ENCODE results near the gene ZNF800. TPM values are rescaled to one million over a fixed set of nuclear protein-coding genes. Genes with fewer than 3 reads are reported as not detected.
"Not testable (repeated sequence)": the region's sequence is repeated elsewhere in the genome, so short reads cannot be mapped to it uniquely, and the experiment has no call there.

ZNF800 gene, protein sequence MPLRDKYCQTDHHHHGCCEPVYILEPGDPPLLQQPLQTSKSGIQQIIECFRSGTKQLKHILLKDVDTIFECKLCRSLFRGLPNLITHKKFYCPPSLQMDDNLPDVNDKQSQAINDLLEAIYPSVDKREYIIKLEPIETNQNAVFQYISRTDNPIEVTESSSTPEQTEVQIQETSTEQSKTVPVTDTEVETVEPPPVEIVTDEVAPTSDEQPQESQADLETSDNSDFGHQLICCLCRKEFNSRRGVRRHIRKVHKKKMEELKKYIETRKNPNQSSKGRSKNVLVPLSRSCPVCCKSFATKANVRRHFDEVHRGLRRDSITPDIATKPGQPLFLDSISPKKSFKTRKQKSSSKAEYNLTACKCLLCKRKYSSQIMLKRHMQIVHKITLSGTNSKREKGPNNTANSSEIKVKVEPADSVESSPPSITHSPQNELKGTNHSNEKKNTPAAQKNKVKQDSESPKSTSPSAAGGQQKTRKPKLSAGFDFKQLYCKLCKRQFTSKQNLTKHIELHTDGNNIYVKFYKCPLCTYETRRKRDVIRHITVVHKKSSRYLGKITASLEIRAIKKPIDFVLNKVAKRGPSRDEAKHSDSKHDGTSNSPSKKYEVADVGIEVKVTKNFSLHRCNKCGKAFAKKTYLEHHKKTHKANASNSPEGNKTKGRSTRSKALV
- total RNA-seq: 33.2 TPM
- 10 to 100 TPM in 7 of 8 donors, 1 to 10 TPM in 1; 10.0 to 14.5 (median 11.4) TPM for polyA plus RNA-seq (ENCODE audit: insufficient read depth in 1 of 8, insufficient read length in 8 of 8, low replicate concordance in 1 of 8)
- long read RNA-seq, donor 1: 0 reads
- long read RNA-seq, donor 2, partial matches to known transcripts: 0 of 1 reads
- long read RNA-seq, donor 2, other reads (novel, unspliced or antisense): 0 of 1 reads
- long read RNA-seq, donor 3: 0 reads
- long read RNA-seq, donor 4: 0 reads
- long read RNA-seq, donor 5: 0 reads
- long read RNA-seq, donor 6, partial matches to known transcripts: 0 of 1 reads
- long read RNA-seq, donor 6, other reads (novel, unspliced or antisense): 0 of 1 reads
- long read RNA-seq, donor 7: 0 reads
- long read RNA-seq, donor 8: 0 reads
- long read RNA-seq, donor 9: 0 reads
- long read RNA-seq, donor 10, partial matches to known transcripts: 0 of 1 reads
- long read RNA-seq, donor 10, other reads (novel, unspliced or antisense): 0 of 1 reads
- long read RNA-seq, donor 11: 0 reads

DNA sequence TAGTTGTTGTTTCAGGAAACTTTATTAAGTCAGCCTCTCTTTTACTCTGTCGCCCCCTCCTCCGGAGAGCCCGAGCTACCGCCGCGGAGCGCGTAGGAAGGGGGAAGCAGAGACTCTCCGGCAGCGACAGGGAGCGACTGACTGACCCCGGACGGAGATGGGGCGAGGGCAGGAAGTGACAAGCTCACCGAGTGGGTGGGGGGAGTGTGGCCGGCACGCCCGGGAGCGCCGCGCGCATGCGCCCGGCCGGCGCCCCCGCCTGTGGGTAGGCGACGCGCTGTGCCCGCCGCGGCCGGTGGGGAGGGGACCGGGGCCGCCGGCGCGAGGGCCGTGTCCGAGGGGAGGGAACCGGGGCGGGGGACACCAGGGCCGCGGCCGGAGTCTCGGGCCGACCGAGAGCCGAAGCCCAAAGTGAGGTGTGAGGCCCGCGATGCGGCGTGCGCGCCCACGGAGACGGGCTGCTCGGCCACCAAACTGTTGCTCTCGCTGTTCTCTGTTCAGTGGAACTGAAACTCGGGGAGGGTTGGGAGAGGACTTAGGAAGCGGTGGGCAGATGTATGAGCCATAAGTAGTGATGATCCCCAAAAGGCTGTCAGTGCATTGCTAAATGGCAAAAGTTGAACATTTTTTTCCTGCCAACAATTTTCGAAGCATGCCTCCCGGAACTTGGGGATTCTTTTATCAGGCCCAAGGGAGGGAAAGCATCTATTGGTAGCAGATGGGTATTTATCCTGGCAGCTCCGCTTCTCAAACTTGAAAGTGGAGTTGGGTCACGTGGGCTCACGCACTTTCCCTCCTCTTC lies at the start of gene ZNF800:
TSS of gene ZNF800 (minus strand) at position 143 of the 802 bp plus-strand sequence. CDS start 1,151 bp downstream, outside the sequence.
- Histone ChIP-seq H3K9me3 (replicated peaks; ENCODE audit: control insufficient read depth, low read depth, low read length) (no peaks in the 10 kb centered on the region), H3K27ac (ENCODE audit: low read length) (peak within 1 kb of the TSS; percentile 96), H3K36me3 (ENCODE audit: control insufficient read depth, insufficient read depth, low read length) (no peaks in the 10 kb centered on the region), H3K4me3 (ENCODE audit: low read length) (peak within 1 kb of the TSS; percentile 91), H3K27me3 (ENCODE audit: control insufficient read depth, insufficient read depth, low read length) (peaks cover 2% of the 10 kb centered on the region), H3K4me1 (ENCODE audit: control insufficient read depth, insufficient read depth, low read length) (peaks cover 12% of the 10 kb centered on the region)
- under 1% methylated on average over 65 of the region's 67 CpGs for WGBS (ENCODE audit: insufficient coverage)
- DNase-seq: peak; percentile 96

DNA sequence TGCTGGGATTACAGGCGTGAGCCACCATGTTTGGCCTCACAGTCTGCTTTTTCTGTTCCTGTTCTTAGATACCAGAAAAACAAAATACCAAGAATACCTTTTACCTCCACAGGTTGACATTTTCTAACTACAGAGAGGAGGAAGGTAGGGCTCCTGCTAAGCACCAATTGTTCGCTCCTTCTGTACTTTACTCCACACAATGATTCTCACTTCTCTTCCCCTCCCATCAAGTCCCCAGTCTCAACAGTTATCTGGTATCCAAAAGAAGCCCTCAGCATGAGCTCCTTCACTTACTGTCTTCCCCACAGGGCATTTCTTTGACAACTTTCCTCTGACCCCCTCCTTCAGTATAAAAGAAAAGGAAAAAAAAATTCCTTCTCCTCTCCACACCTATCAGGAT lies 47.7 kb upstream of the ZNF800 start:
- Histone ChIP-seq H3K4me3 (ENCODE audit: low read length) (no peak overlapping the region), H3K4me1 (ENCODE audit: control insufficient read depth, insufficient read depth, low read length) (no peaks in the 10 kb centered on the region), H3K27ac (ENCODE audit: low read length) (no peak overlapping the region), H3K36me3 (ENCODE audit: control insufficient read depth, insufficient read depth, low read length) (no peaks in the 10 kb centered on the region), H3K27me3 (ENCODE audit: control insufficient read depth, insufficient read depth, low read length) (no peaks in the 10 kb centered on the region), H3K9me3 (replicated peaks; ENCODE audit: control insufficient read depth, low read depth, low read length) (no peaks in the 10 kb centered on the region)
- DNase-seq: no peak
- 80% methylated on average over 1 of the region's 2 CpGs for WGBS (ENCODE audit: insufficient coverage)

DNA sequence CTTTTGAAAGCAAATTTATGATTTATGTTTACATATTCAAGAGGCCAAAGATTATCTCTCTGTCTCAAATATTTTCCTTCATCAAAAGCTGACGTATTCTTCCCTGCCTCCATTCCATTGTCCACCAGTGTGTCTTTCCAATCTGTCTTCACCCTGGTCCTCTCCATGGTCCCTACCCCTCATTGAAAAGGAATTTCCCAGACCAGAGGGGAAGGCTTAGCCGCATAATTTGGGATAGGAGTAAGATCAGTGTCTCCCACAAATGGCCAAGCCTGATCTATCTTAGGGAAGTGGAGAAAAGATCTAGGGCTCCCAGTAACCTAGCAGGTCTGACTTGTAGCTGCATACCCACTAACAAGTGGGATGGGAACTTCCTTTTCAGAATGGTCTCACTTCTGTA lies 46.3 kb upstream of the ZNF800 start:
- H3K4me3 ChIP-seq (ENCODE audit: low read length): no peak overlapping the region
- no peaks in the 10 kb centered on the region for H3K4me1 ChIP-seq (ENCODE audit: control insufficient read depth, insufficient read depth, low read length)
- H3K9me3 ChIP-seq (replicated peaks; ENCODE audit: control insufficient read depth, low read depth, low read length): no peaks in the 10 kb centered on the region
- H3K27ac ChIP-seq (ENCODE audit: low read length): no peak overlapping the region
- 100% methylated on average over 1 of the region's 2 CpGs for WGBS (ENCODE audit: insufficient coverage)
- no peak for DNase-seq
- H3K27me3 ChIP-seq (ENCODE audit: control insufficient read depth, insufficient read depth, low read length): no peaks in the 10 kb centered on the region
- H3K36me3 ChIP-seq (ENCODE audit: control insufficient read depth, insufficient read depth, low read length): no peaks in the 10 kb centered on the region

DNA sequence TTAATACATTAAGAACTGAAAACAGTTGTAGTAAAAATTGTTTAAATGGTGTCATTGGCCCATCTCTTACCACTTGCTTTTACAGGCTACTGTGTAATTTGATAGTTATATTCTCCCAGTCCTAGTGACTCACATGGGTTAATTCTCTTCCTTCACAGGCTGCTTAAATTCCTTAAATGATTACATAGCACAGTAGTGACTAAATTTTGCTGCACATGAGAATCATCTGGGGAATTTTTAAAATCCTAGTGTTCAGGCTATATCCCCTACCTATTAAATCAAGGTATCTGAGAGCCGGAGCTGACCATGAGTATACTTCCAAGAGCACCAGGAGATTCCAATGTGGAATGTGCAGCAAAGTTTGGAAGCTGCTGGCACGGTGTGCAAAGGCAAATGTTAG lies 45.3 kb upstream of the ZNF800 start:
- no peak overlapping the region for H3K4me3 ChIP-seq (ENCODE audit: low read length)
- no peak for DNase-seq
- no peaks in the 10 kb centered on the region for H3K27me3 ChIP-seq (ENCODE audit: control insufficient read depth, insufficient read depth, low read length)
- WGBS (ENCODE audit: insufficient coverage): no CpG with 5 or more reads among the region's 2 CpGs
- H3K27ac ChIP-seq (ENCODE audit: low read length): no peak overlapping the region
- H3K9me3 ChIP-seq (replicated peaks; ENCODE audit: control insufficient read depth, low read depth, low read length): no peaks in the 10 kb centered on the region
- no peaks in the 10 kb centered on the region for H3K36me3 ChIP-seq (ENCODE audit: control insufficient read depth, insufficient read depth, low read length)
- no peaks in the 10 kb centered on the region for H3K4me1 ChIP-seq (ENCODE audit: control insufficient read depth, insufficient read depth, low read length)

DNA sequence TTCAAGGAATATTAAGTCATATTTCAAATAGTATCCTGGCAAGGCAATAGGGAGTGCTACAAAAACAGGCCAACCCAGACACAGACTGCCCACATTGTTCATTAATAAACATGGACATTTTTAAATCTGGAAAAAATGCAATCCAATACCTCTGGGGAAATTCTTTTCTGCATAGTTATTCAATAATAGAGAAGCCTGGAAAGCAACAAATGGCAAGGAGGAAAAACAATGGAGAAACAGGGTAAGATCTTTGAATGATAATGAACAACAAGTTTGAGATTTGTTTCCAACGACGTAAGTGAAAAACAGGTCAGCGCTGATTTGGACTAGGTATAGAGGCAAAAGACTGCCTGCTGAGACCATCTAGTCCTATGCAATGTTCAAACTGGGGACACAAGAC lies 44.7 kb upstream of the ZNF800 start:
- Histone ChIP-seq H3K4me1 (ENCODE audit: control insufficient read depth, insufficient read depth, low read length) (no peaks in the 10 kb centered on the region), H3K9me3 (replicated peaks; ENCODE audit: control insufficient read depth, low read depth, low read length) (no peaks in the 10 kb centered on the region), H3K27me3 (ENCODE audit: control insufficient read depth, insufficient read depth, low read length) (no peaks in the 10 kb centered on the region), H3K27ac (ENCODE audit: low read length) (no peak overlapping the region), H3K36me3 (ENCODE audit: control insufficient read depth, insufficient read depth, low read length) (no peaks in the 10 kb centered on the region), H3K4me3 (ENCODE audit: low read length) (no peak overlapping the region)
- DNase-seq: no peak
- 86% methylated on average over 3 of the region's 3 CpGs for WGBS (ENCODE audit: insufficient coverage)

DNA sequence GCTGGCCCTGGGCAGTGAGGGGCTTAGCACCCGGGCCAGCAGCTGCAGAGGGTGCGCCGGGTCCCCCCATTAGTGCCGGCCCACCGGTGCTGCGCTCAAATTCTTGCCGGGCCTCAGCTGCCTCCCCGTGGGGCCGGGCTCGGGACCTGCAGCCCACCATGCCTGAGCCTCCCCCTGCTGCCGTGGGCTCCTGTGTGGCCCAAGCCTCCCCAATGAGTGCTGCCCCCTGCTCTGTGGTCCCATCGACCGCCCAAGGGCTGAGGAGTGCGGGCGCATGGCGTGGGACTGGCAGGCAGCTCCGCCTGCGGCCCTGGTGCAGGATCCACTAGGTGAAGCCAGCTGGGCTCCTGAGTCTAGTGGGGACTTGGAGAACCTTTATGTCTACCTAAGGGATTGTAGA lies 36.8 kb upstream of the ZNF800 start:
- H3K36me3 ChIP-seq (ENCODE audit: control insufficient read depth, insufficient read depth, low read length); H3K9me3 ChIP-seq (replicated peaks; ENCODE audit: control insufficient read depth, low read depth, low read length); H3K27me3 ChIP-seq (ENCODE audit: control insufficient read depth, insufficient read depth, low read length); DNase-seq; H3K27ac ChIP-seq (ENCODE audit: low read length); H3K4me3 ChIP-seq (ENCODE audit: low read length); H3K4me1 ChIP-seq (ENCODE audit: control insufficient read depth, insufficient read depth, low read length): not testable (repeated sequence)
- 88% methylated on average over 18 of the region's 18 CpGs for WGBS (ENCODE audit: insufficient coverage)

DNA sequence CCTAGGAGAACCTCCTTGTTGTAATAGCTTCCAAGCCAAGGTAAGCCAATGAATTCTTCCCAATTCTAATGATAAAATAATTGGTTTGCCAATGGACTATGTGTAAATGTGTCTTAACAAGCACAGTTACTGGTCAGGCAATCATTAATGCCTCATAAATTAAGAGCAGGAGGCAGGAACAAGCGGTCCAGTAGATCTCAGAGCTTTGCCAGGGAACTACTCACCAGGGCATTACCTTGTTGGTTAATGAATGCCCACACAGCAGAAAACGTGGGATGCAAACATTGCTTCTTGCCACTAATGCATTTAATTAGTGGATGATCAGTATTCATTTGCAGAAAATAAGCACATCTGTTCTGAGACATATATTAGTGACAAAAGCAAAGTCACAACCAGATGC lies 26.7 kb upstream of the ZNF800 start:
- H3K9me3 ChIP-seq (replicated peaks; ENCODE audit: control insufficient read depth, low read depth, low read length): no peaks in the 10 kb centered on the region
- no CpG with 5 or more reads among the region's 2 CpGs for WGBS (ENCODE audit: insufficient coverage)
- H3K27ac ChIP-seq (ENCODE audit: low read length): no peak overlapping the region

DNA sequence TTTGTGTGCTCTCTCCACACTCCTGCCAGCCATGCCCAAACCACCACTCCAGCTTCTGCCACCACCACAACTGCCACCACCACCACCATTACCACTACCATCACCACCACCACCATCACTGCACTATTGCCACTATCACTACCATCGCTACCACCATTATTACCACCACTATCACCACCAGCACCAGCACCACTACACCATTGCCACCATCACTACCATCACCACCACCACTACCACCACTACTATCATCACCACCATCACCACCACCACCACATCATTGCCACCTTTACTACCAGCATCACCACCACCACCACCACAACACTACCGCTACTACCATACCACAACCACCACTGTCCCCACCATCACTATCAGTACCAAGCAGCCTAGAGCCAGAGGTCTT lies 26.0 kb upstream of the ZNF800 start:
- H3K27me3 ChIP-seq (ENCODE audit: control insufficient read depth, insufficient read depth, low read length): no peaks in the 10 kb centered on the region
- WGBS (ENCODE audit: insufficient coverage): 100% methylated on average over 1 of the region's 2 CpGs
- no peaks in the 10 kb centered on the region for H3K36me3 ChIP-seq (ENCODE audit: control insufficient read depth, insufficient read depth, low read length)
- no peaks in the 10 kb centered on the region for H3K9me3 ChIP-seq (replicated peaks; ENCODE audit: control insufficient read depth, low read depth, low read length)
- H3K4me1 ChIP-seq (ENCODE audit: control insufficient read depth, insufficient read depth, low read length): no peaks in the 10 kb centered on the region
- H3K27ac ChIP-seq (ENCODE audit: low read length): no peak overlapping the region
- no peak for DNase-seq
- no peak overlapping the region for H3K4me3 ChIP-seq (ENCODE audit: low read length)

More for the DNA sequence above, 26.7 kb upstream of the ZNF800 start:
- Histone ChIP-seq H3K4me3 (ENCODE audit: low read length) (no peak overlapping the region), H3K4me1 (ENCODE audit: control insufficient read depth, insufficient read depth, low read length) (no peaks in the 10 kb centered on the region), H3K27me3 (ENCODE audit: control insufficient read depth, insufficient read depth, low read length) (no peaks in the 10 kb centered on the region), H3K36me3 (ENCODE audit: control insufficient read depth, insufficient read depth, low read length) (no peaks in the 10 kb centered on the region)
- DNase-seq: no peak

DNA sequence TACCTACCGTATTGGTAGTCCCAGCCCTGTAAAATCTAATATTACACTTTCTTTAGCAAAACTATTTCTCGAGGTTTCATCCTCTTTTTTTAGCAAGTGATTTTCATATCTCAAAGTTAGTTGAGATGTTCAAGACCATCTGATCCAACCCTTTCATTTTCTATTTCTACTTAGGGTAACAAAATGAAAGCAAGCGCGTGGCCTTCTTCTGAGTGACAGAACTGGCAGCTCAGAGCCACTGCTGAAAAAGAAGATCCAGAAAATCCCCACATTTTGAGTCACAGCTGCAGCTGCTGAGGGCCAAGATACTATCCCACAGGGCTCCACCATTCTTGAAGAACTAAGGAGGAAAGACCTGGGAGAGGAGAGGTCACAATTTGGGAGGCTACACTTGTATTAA lies 24.8 kb upstream of the ZNF800 start:
- no peak overlapping the region for H3K4me3 ChIP-seq (ENCODE audit: low read length)
- no peaks in the 10 kb centered on the region for H3K27me3 ChIP-seq (ENCODE audit: control insufficient read depth, insufficient read depth, low read length)
- H3K36me3 ChIP-seq (ENCODE audit: control insufficient read depth, insufficient read depth, low read length): no peaks in the 10 kb centered on the region
- WGBS (ENCODE audit: insufficient coverage): 77% methylated on average over 3 of the region's 4 CpGs
- H3K4me1 ChIP-seq (ENCODE audit: control insufficient read depth, insufficient read depth, low read length): no peaks in the 10 kb centered on the region
- H3K9me3 ChIP-seq (replicated peaks; ENCODE audit: control insufficient read depth, low read depth, low read length): no peaks in the 10 kb centered on the region
- DNase-seq: no peak
- H3K27ac ChIP-seq (ENCODE audit: low read length): no peak overlapping the region
